Heart right ventricle (tissue), 16 donors: ENCODE results near the gene RIC1. TPM values are rescaled to one million over a fixed set of nuclear protein-coding genes. Genes with fewer than 3 reads are reported as not detected.
"Not testable (repeated sequence)": the region's sequence is repeated elsewhere in the genome, so short reads cannot be mapped to it uniquely, and the experiment has no call there.

Experiments used
- ATAC-seq, 8 donors: fragments of 200-7000 bp; cut with Tn5 transposase; one replicate each; pipeline ENCODE4 v1.9.1; 2020; ENCODE audit warnings: mild to moderate bottlenecking in 8 of 8, moderate library complexity in 8 of 8, moderate number of reproducible peaks in 1 of 8
- DNase-seq, 2 donors: peaks; one replicate each; pipeline ENCODE4 v3.0.0-alpha.2; 2020
- H3K27ac ChIP-seq, 10 donors: fragments of 200-600 bp; sonication (generic) in 2 of 10; one replicate each; pipeline versions ENCODE4 v1.5.0 to v1.8.0; 2020 to 2022; ENCODE audit warnings: mild to moderate bottlenecking in 3 of 10
- H3K27me3 ChIP-seq, 7 donors: fragments of 200-600 bp; one replicate each; pipeline ENCODE4 v1.8.0; 2021 to 2022; ENCODE audit warnings: mild to moderate bottlenecking in 2 of 7
- H3K36me3 ChIP-seq, 9 donors: fragments of 200-600 bp; sonication (generic) in 1 of 9; one replicate each; pipeline versions ENCODE4 v1.5.0 to v1.8.0; 2020 to 2022; ENCODE audit warnings: mild to moderate bottlenecking in 2 of 9
- H3K4me1 ChIP-seq, 9 donors: fragments of 200-600 bp; sonication (generic) in 1 of 9; one replicate each; pipeline versions ENCODE4 v1.5.0 to v1.8.0; 2020 to 2022; ENCODE audit warnings: mild to moderate bottlenecking in 4 of 9
- H3K4me3 ChIP-seq, 10 donors: fragments of 200-600 bp; sonication (generic) in 2 of 10; one replicate each; pipeline versions ENCODE4 v1.5.0 to v1.8.0; 2020 to 2022; ENCODE audit warnings: mild to moderate bottlenecking in 7 of 10, moderate library complexity in 2 of 10
- H3K9me3 ChIP-seq, 11 donors: fragments of 200-600 bp in 10 of 11; sonication (generic) in 2 of 11; one replicate each; pipeline versions ENCODE4 v1.5.0 to v1.8.0; 2013 to 2022; ENCODE audit warnings: mild to moderate bottlenecking in 2 of 11, control low read depth in 1 of 11, moderate library complexity in 1 of 11
- CTCF ChIP-seq, 9 donors: fragments of 200-600 bp; sonication (generic) in 2 of 9; IDR thresholded peaks; one replicate each; pipeline versions ENCODE4 v1.5.0 to v1.8.0; 2021 to 2022; ENCODE audit warnings: antibody characterized with exemption in 9 of 9, mild to moderate bottlenecking in 5 of 9, moderate library complexity in 1 of 9
- WGBS, 2 donors: extraction: QIAGEN DNeasy Blood & Tissue Kit; methylation state at CpG; one replicate each; pipeline ENCODE4 v1.1.7; 2013; ENCODE audit warnings: inconsistent platforms in 1 of 2; 5-methylcytosine and 5-hydroxymethylcytosine counted together
- intact Hi-C, 10 donors: fragments of 100-400 bp; cut with DNase I; formaldehyde crosslinking; loops; one replicate each; pipeline versions ENCODE4 v1.11.1 to v1.14.2; 2022
- polyA plus RNA-seq, 2 donors: library from polyadenylated mRNA; stranded (reverse); fragments of 200-250 nt; gene quantifications; one replicate each; pipeline ENCODE4 v1.2.3, GENCODE V29; 2013
- total RNA-seq, 10 donors: library from RNA; stranded (reverse); fragmentation: NEBNext Ultra II Directional in 3 of 10; extraction: Animal tissue kit (Norgen Biotek cat#: 25700) in 3 of 10; gene quantifications; one replicate each; pipeline versions ENCODE4 v1.2.1 to v1.2.4, GENCODE V29; 2021 to 2023
- donor health status: Arrhythmogenic right ventricular cardiomyopathy.
- donor health status: ischemic (EF 13 %, LVEDD 7.1; RV severe dilation, severe dysfunction).
- donor health status: healthy with polysubstance abuse.
- donor health status: DM: no; HTN: yes; CAD: no.
- donor health status: DM: no; HTN: no; CAD: no.
- donor health status: ischemic (EF 25% LVEDD 6.9; RV normal size, moderate dysfunction).
- donor health status: ischemic (EF 25% LVEDD 5.7; RV mildly dilated, moderate dysfunction).
- donor health status: healthy.
- donor health status: DM: yes; HTN: yes; CAD: no.
- donor health status: Ischemic cardiomyopathy.
- donor health status: ischemic (EF 35%, LVEDD 5.7; RV mildly dilated, moderate dysfunction).
- donor health status: nonischemic (EF 11% LVEDD 7.7; RV severe dilation, severe dysfunction).
- donor health status: DM: yes; HTN: yes; CAD: no.
- donor health status: PGD.
- donor health status: ischemic (EF 29% LVEDD 5.4; RV normal size, mild dysfunction).
- donor health status: nonischemic (EF 23%, LVEDD 6.1; RV moderate dilation, normal function).

Gene RIC1
- total and polyA plus RNA-seq, 12 donors, result 2.5 to 13.8 (median 8.3) TPM

DNA sequence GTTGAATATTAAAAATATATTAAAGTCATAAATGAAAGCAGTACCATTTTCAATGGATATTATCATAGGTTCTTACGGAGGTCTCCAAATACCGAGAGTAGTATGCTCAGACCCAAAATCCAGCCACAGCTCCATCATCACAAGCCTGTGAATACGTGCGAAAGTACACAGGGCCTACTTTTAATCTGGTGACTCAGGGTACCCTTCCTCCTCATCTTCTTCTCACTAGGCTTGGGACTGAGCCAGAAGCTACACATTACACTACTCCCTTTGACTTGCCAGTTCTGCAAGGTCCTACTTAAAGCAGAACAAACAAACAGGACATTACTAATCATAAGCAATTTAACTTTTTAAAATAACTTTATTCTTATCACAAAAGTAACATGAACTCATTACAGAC is 7.6 kb upstream of the RIC1 start:
- DNase-seq, result no peak
- Histone ChIP-seq H3K4me3 (no peak overlapping the region), H3K36me3 (no peaks in the 10 kb centered on the region), H3K27me3 (no peaks in the 10 kb centered on the region), H3K4me1 (peaks cover 0 to 64% (median 14%) of the 10 kb centered on the region in 9 donors), H3K27ac (peak overlapping the region in 1 of 10 donors; percentile 23), H3K9me3 (no peaks in the 10 kb centered on the region)
- WGBS, 2 donors, result 83 to 84% methylated on average over 4 of the region's 4 CpGs
- no peak for TF ChIP-seq CTCF (IDR thresholded peaks at IDR 0.05)
- peak in 3 of 8 donors; percentile 27 to 53 (median 49) for ATAC-seq
- intact Hi-C loops, result loop anchor here in 1 of 10 donors (10.0 kb wide), 1 partner anchor 213 kb away; the partner anchor contains the start of gene ERMP1

GRCh38 chr9:5622016-5622415 is 6.9 kb upstream of the RIC1 start:
- intact Hi-C loops, result loop anchor here in 1 of 10 donors (10.0 kb wide), 1 partner anchor 213 kb away; the partner anchor contains the start of gene ERMP1
- no peak for DNase-seq
- Histone ChIP-seq H3K9me3 (no peaks in the 10 kb centered on the region), H3K27ac (no peak overlapping the region), H3K36me3 (no peaks in the 10 kb centered on the region), H3K4me3 (no peak overlapping the region), H3K27me3 (no peaks in the 10 kb centered on the region), H3K4me1 (peaks cover 0 to 69% (median 21%) of the 10 kb centered on the region in 9 donors)
- TF ChIP-seq CTCF (IDR thresholded peaks at IDR 0.05), result no peak
- peak in 1 of 8 donors; percentile 53 for ATAC-seq
- 87 to 88% methylated on average over 3 of the region's 3 CpGs for WGBS, 2 donors

GRCh38 chr9:5624655-5625054 is 4.3 kb upstream of the RIC1 start:
- Histone ChIP-seq H3K27me3 (no peaks in the 10 kb centered on the region), H3K27ac (peak overlapping the region in 1 of 10 donors; percentile 15), H3K9me3 (no peaks in the 10 kb centered on the region), H3K4me1 (peaks cover 0 to 62% (median 31%) of the 10 kb centered on the region in 9 donors), H3K4me3 (no peak overlapping the region), H3K36me3 (no peaks in the 10 kb centered on the region)
- no peak for TF ChIP-seq CTCF (IDR thresholded peaks at IDR 0.05)
- DNase-seq (no peak), ATAC-seq (no peak)
- 98% methylated on average over 2 of the region's 2 CpGs for WGBS, 2 donors
- intact Hi-C loops, result loop anchor here in 2 of 10 donors (5.0 to 10.0 kb wide), 2 partner anchors 210 to 637 kb away; partner anchors contain the start of genes ERMP1 (in 1 of the 2) and JAK2 (in 1 of the 2)

DNA sequence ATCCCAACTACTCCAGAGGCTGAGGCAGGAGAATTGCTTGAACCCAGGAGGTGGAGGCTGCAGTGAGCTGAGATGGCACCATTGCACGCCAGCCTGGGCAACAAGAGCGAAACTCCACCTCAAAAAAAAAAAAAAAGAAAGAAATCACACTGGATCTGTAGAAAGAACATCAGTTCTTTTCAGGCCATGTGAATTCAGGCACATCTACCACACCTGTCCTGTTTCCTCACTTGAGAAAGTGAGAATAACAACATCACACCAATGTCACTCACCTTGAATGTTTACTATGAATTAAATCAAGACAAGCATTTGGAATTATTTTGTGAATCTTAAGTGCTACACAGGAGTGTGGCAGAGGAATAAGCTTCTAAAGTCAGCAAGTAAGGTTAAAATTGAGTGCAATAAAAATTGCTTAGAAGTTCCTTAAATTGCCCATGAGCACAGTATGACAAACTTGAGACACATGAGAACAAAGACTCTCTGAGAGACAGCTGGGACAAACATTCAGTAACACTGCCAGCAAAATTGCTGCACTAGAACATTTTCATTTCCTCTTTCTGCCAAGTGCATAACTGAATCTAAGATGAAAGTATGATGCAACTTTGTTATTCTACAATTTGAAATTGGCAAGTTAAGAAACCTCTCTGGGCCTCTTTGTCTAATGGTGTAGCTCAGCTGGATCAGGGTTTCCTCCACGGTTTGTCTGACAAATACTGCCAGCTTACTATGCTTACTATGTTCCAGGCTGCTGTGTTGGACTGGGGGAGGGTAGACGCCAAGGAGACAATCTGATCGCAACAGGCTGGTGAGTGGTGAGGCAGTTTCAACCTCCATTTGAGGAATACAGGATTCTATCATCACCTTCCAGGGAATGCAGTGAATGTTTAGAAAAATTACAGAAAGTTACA is 1.9 kb upstream of the RIC1 start:
- ATAC-seq (peak in 7 of 8 donors; percentile 3 to 48 (median 14)), DNase-seq (peak; percentile 14 to 34)
- intact Hi-C loops, result loop anchor here in 2 of 10 donors (5.0 to 10.0 kb wide), 2 partner anchors 208 to 640 kb away; partner anchors contain the start of genes ERMP1 (in 1 of the 2) and JAK2 (in 1 of the 2)
- WGBS, 2 donors, result 53 to 57% methylated on average over 5 of the region's 5 CpGs
- H3K4me3 ChIP-seq, result peak overlapping the region in 9 of 10 donors; percentile 89 to 100 (median 94)
- no peak for TF ChIP-seq CTCF (IDR thresholded peaks at IDR 0.05)
- H3K4me1 ChIP-seq, result peaks cover 0 to 72% (median 40%) of the 10 kb centered on the region in 9 donors
- no peaks in the 10 kb centered on the region for H3K9me3 ChIP-seq
- peak overlapping the region; percentile 94 to 100 (median 97) for H3K27ac ChIP-seq
- H3K36me3 ChIP-seq, result no peaks in the 10 kb centered on the region
- H3K27me3 ChIP-seq, result no peaks in the 10 kb centered on the region

DNA sequence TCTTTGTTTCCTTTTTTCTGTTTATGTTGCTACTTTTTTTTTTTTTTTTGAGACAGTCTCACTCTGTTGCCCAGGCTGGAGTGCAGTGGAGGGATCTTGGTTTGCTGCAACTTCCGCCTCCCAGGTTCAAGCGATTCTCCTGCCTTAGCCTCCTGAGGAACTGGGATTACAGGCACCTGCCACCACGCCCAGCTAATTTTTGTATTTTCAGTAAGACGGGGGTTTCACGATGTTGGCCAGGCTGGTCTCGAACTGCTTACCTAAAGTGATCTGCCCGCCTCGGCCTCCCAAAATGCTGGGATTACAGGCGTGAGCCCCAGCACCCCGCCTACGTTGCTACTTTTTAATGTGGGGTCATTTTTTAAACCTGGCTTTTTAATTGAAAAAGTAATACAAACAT is 1.2 kb upstream of the RIC1 start:
- intact Hi-C loops, result loop anchor here in 2 of 10 donors (5.0 to 10.0 kb wide), 2 partner anchors 207 to 640 kb away; partner anchors contain the start of genes ERMP1 (in 1 of the 2) and JAK2 (in 1 of the 2)
- H3K27me3 ChIP-seq, H3K9me3 ChIP-seq, H3K36me3 ChIP-seq, ATAC-seq: not testable (repeated sequence)
- Histone ChIP-seq H3K4me3 (peak overlapping the region; percentile 89 to 100 (median 94)), H3K4me1 (peaks cover 0 to 74% (median 46%) of the 10 kb centered on the region in 9 donors), H3K27ac (peak overlapping the region; percentile 94 to 100 (median 97))
- DNase-seq, result peak in 1 of 2 donors; percentile 8
- 71 to 72% methylated on average over 11 of the region's 11 CpGs for WGBS, 2 donors
